Measurements from ENCODE around the gene PBOV1.

Gene PBOV1

DNA sequence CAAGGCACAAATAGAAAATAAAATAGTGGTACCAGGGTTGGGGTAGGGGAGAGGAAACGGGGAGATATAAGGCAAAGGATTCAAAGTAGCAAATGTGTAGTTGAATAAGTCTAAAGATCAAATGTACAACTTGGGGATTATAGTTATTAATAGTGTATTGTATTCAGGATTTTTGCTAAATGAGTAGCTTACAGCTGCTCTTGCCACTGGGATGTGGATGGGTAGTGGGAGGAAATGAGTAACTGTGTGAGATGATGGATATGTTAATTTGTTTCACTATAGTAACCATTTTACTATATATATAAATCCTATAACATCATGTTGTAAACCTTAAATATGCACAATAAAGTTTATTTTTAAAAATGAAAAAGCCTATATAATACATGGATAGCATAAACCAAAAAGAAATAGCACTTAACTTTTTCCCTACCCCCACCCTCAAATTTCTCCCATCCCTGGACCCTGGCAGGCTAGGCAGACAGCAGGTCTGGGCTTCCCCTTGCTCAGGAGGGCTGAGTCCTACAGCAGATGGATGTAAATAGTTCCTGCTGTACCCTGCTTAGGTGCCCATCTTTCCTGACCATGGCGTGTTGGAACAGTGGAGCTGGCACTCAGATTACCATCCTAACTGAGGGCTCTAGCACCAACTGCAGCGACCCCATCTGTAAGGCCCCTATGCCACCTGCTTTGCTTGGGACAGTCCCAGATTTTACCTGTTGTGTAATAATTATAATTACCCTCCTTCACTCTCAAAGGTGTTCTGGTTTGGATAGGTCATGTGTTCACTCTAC is 28.6 kb upstream of the PBOV1 start:
- TF ChIP-seq, protein P1, sequence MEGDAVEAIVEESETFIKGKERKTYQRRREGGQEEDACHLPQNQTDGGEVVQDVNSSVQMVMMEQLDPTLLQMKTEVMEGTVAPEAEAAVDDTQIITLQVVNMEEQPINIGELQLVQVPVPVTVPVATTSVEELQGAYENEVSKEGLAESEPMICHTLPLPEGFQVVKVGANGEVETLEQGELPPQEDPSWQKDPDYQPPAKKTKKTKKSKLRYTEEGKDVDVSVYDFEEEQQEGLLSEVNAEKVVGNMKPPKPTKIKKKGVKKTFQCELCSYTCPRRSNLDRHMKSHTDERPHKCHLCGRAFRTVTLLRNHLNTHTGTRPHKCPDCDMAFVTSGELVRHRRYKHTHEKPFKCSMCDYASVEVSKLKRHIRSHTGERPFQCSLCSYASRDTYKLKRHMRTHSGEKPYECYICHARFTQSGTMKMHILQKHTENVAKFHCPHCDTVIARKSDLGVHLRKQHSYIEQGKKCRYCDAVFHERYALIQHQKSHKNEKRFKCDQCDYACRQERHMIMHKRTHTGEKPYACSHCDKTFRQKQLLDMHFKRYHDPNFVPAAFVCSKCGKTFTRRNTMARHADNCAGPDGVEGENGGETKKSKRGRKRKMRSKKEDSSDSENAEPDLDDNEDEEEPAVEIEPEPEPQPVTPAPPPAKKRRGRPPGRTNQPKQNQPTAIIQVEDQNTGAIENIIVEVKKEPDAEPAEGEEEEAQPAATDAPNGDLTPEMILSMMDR (IDR thresholded peaks at IDR 0.05; ENCODE audit: low read depth, low read length, missing control alignments): no peak
- no peak overlapping the region for H3K4me3 ChIP-seq (ENCODE audit: low read depth, low read length)
- DNase-seq (ENCODE audit: low read depth): no peak

DNA sequence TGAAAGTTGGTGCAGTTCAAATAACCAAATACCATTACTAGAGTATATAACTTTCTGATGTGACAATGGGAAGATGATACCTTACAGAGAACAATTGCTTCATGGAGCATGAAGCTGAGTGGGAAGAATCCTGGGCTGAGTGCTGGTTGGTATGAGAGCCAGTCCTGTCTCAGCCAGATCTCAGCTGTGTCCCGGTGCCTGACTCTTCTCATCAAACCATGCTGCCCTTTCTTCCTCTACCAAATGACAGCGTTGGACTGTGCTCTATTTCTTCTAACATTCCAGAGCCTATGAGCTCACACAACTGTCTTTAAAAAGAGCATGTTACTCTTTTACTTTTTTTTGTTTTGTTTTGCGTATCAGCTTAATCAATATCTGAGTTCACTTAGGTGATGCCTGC is 27.5 kb upstream of the PBOV1 start:
- DNase-seq (ENCODE audit: low read depth): no peak
- TF ChIP-seq, protein P1 (IDR thresholded peaks at IDR 0.05; ENCODE audit: low read depth, low read length, missing control alignments): no peak
- H3K4me3 ChIP-seq (ENCODE audit: low read depth, low read length): no peak overlapping the region

DNA sequence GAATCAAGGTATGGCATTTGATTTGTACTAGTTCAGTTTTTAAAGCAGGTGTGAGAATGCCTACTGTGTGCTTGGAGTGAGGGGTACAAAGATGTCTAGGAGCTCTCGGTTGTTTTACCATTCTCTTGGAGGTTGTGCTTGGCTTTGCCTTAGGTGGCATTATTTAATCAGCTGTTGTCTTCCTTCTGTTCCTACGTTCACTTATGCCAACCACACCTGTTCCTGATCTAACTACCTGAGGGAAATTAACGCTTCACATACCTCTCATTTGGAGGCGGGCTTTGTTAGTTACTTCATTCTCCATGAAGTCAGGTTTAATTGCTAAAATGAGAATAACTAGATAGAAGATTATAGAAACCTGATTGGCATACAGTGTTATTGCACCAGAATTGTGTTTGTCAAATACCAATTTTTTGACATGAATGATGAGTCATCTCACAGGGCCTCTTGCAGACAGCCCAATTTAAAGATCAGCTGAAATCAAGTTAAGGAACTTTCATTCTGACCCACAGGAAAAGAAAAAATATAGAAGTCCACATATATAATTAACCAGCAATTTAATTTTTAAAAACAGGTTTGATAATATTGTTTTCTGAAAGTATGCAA is 24.8 kb upstream of the PBOV1 start:
- no peak for DNase-seq (ENCODE audit: low read depth)
- TF ChIP-seq, protein P1 (IDR thresholded peaks at IDR 0.05; ENCODE audit: low read depth, low read length, missing control alignments): no peak
- no peak overlapping the region for H3K4me3 ChIP-seq (ENCODE audit: low read depth, low read length)

DNA sequence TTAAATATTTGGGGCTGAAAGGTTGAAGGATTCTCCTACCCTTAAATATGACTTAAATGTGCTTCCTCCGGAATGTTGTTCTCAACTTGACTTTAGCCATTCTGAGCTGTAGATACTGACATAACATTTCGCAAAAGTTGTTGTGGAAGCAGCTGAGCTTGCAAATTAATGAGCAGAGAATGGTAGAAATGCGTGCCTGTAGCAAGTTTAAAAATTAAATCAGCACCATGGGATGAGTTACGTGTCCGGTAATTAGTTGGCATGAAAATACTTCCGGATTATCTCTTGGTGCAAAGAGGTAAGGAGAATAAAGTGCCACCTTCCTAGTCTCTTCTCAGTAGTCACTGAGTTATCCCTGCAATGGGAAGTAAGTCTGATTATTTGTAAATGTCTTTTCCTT is 23.6 kb upstream of the PBOV1 start:
- no peak overlapping the region for H3K4me3 ChIP-seq (ENCODE audit: low read depth, low read length)
- DNase-seq (ENCODE audit: low read depth): no peak
- TF ChIP-seq, protein P1 (IDR thresholded peaks at IDR 0.05; ENCODE audit: low read depth, low read length, missing control alignments): no peak

DNA sequence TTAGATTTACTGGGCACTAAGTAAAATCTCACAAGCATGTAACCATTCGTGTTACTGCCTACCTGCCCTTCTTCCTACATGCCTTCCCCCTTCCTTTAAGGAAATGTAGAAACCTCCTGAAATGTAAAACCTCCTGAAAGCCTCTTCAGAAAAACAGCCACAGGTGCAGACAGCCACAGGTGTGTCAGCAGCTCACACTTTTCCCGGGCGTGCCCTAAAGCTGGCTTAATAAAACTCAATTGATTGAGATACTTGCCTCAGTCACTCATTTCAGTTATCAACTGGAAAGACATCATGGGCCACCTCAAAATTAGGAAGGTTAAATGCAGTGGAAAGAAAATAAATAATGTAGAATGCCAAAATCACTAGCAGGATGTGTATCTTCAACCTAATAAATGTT is 23.1 kb upstream of the PBOV1 start:
- no peak overlapping the region for H3K4me3 ChIP-seq (ENCODE audit: low read depth, low read length)
- DNase-seq (ENCODE audit: low read depth): no peak
- TF ChIP-seq, protein P1 (IDR thresholded peaks at IDR 0.05; ENCODE audit: low read depth, low read length, missing control alignments): no peak

DNA sequence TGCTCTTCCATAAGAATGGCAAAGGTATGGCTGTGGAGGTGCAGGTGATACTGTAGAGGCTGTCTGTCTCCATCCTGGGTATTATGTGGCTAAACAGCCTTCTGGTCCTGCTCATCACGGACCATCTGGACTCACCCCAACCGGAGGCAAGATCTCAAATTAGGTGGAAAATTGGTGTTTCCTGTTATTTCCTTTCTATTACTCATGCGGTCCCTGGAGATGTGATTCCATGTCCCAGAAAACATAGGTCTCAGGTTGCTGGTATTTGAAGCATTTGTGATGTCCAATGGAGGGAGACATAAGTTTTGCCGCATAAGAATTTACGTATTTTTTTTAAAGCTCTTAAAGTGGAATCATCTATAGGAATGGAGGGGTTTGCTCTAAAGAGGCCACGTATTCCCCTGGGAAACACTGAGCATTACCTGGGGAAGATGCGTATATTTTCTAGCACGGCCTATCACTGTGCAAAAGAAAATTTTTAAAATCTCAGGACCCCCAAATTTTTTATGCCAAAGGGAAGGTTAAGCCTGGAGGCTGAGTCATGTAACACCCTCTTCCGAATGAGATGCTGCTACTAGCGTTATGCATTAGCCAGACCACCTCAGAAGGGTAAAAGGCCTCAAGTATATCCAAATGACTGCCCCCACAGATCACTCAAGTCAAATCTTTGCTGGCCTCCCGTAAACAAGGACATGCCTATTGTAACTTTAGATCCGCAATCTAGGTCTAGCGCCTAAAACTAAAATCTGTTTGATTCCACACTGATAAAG is 22.4 kb upstream of the PBOV1 start:
- no peak overlapping the region for H3K4me3 ChIP-seq (ENCODE audit: low read depth, low read length)
- DNase-seq (ENCODE audit: low read depth): no peak
- TF ChIP-seq, protein P1 (IDR thresholded peaks at IDR 0.05; ENCODE audit: low read depth, low read length, missing control alignments): no peak
